Measurements from ENCODE around the gene RNASE8.

The RNASE8 gene

GRCh38 chr14:21092273-21093011 is 34.8 kb downstream of the RNASE8 start:
- peak; percentile 84 for DNase-seq (ENCODE audit: low read depth)

- DNase-seq (ENCODE audit: low read depth): no peak
These were observed 35.4 kb downstream of the RNASE8 start for GRCh38 chr14:21093018-21093417.

GRCh38 chr14:21093769-21094681 is 36.4 kb downstream of the RNASE8 start:
- DNase-seq (ENCODE audit: low read depth): no peak

- no peak for DNase-seq (ENCODE audit: low read depth)
These were observed 38.0 kb downstream of the RNASE8 start for GRCh38 chr14:21095430-21096205.

GRCh38 chr14:21096438-21096837 is 38.8 kb downstream of the RNASE8 start:
- no peak for DNase-seq (ENCODE audit: low read depth)

GRCh38 chr14:21096978-21097635 is 39.5 kb downstream of the RNASE8 start:
- DNase-seq (ENCODE audit: low read depth): no peak

- no peak for DNase-seq (ENCODE audit: low read depth)
These were observed 40.0 kb downstream of the RNASE8 start for GRCh38 chr14:21097636-21098075.

GRCh38 chr14:21098076-21098891 is 40.7 kb downstream of the RNASE8 start, which contains the start of gene ZNF219:
Gene ZNF219 (minus strand): TSS chr14:21098655. CDS start chr14:21093591, 5,064 bp downstream.
- no peak for DNase-seq (ENCODE audit: low read depth)

GRCh38 chr14:21098892-21099595 is 41.4 kb downstream of the RNASE8 start:
- DNase-seq (ENCODE audit: low read depth): no peak

- no peak for DNase-seq (ENCODE audit: low read depth)
These were observed 42.0 kb downstream of the RNASE8 start for GRCh38 chr14:21099596-21099985.

GRCh38 chr14:21100931-21101330 is 43.3 kb downstream of the RNASE8 start, which contains the start of gene TMEM253:
Gene TMEM253 (plus strand): TSS chr14:21101066. CDS start chr14:21101344, 278 bp downstream.
- DNase-seq (ENCODE audit: low read depth): no peak

- DNase-seq (ENCODE audit: low read depth): no peak
These were observed 44.3 kb downstream of the RNASE8 start for GRCh38 chr14:21101802-21102413.

GRCh38 chr14:21102521-21103410 is 45.1 kb downstream of the RNASE8 start:
- no peak for DNase-seq (ENCODE audit: low read depth)

- no peak for DNase-seq (ENCODE audit: low read depth)
These were observed 45.7 kb downstream of the RNASE8 start for GRCh38 chr14:21103411-21103709.

GRCh38 chr14:21103710-21104447 is 46.3 kb downstream of the RNASE8 start:
- DNase-seq (ENCODE audit: low read depth): peak; percentile 85

- no peak for DNase-seq (ENCODE audit: low read depth)
These were observed 46.9 kb downstream of the RNASE8 start for GRCh38 chr14:21104448-21105060.

- DNase-seq (ENCODE audit: low read depth): no peak
These were observed 47.5 kb downstream of the RNASE8 start for GRCh38 chr14:21105095-21105494.

- DNase-seq (ENCODE audit: low read depth): no peak
These were observed 48.5 kb downstream of the RNASE8 start for GRCh38 chr14:21106176-21106497.
